Liver (tissue), 9 donors: ENCODE measurements around the gene ATCAY. TPM values are rescaled to one million over a fixed set of nuclear protein-coding genes. Genes with fewer than 3 reads are reported as not detected.

Source experiments
- DNase-seq: peaks from one replicate; pipeline ENCODE4 v3.0.0-alpha.2; 2017; ENCODE audit warnings: low spot score
- H3K27ac ChIP-seq, 2 donors: one replicate each; pipeline ENCODE4 v1.7.0; 2013; ENCODE audit warnings: inconsistent platforms in 2 of 2, low read length in 2 of 2, control low read depth in 1 of 2, low read depth in 1 of 2, mild to moderate bottlenecking in 1 of 2
- H3K27me3 ChIP-seq, 4 donors: one replicate each; pipeline versions ENCODE4 v1.6.1 to v1.7.0; 2013; ENCODE audit warnings: low read length in 3 of 4, inconsistent platforms in 1 of 4, mild to moderate bottlenecking in 1 of 4, moderate library complexity in 1 of 4; ENCODE audit not compliant: control insufficient read depth in 4 of 4, insufficient read depth in 4 of 4
- H3K36me3 ChIP-seq, 4 donors: one replicate each; pipeline versions ENCODE4 v1.6.1 to v1.7.0; 2013; ENCODE audit warnings: low read length in 3 of 4, mild to moderate bottlenecking in 3 of 4, low read depth in 1 of 4, moderate library complexity in 1 of 4; ENCODE audit not compliant: control insufficient read depth in 4 of 4, insufficient read depth in 3 of 4
- H3K4me1 ChIP-seq, 4 donors: one replicate each; pipeline versions ENCODE4 v1.6.1 to v1.7.0; 2013; ENCODE audit warnings: low read length in 3 of 4, mild to moderate bottlenecking in 3 of 4, moderate library complexity in 1 of 4; ENCODE audit not compliant: control insufficient read depth in 4 of 4, insufficient read depth in 4 of 4
- H3K4me3 ChIP-seq, 3 donors: one replicate each; pipeline versions ENCODE4 v1.6.1 to v1.7.0; 2013; ENCODE audit warnings: low read length in 3 of 3, control low read depth in 1 of 3, low read depth in 1 of 3, mild to moderate bottlenecking in 1 of 3
- H3K9ac ChIP-seq, 2 donors: one replicate each; pipeline ENCODE4 v1.7.0; 2013; ENCODE audit warnings: low read length in 2 of 2, mild to moderate bottlenecking in 2 of 2, moderate library complexity in 2 of 2, control low read depth in 1 of 2, low read depth in 1 of 2
- H3K9me3 ChIP-seq, 4 donors: one replicate each; pipeline versions ENCODE4 v1.6.1 to v1.7.0; 2013; ENCODE audit warnings: low read length in 3 of 4; ENCODE audit not compliant: control insufficient read depth in 4 of 4
- EGR1 ChIP-seq, 2 donors: IDR thresholded peaks; 2 replicates each; pipeline ENCODE4 v1.6.1; 2016 to 2018; ENCODE audit warnings: antibody characterized with exemption in 2 of 2, low read depth in 2 of 2
- FOXA1 ChIP-seq: IDR thresholded peaks from 2 replicates; pipeline ENCODE4 v1.6.1; 2016; ENCODE audit warnings: antibody characterized with exemption
- FOXA2 ChIP-seq: IDR thresholded peaks from 2 replicates; pipeline ENCODE4 v1.6.1; 2016; ENCODE audit warnings: antibody characterized with exemption
- GABPA ChIP-seq, 2 donors: IDR thresholded peaks in 1 of 2; conservative IDR thresholded peaks in 1 of 2; 2 replicates each; pipeline ENCODE4 v1.6.1; 2016; ENCODE audit warnings: antibody characterized with exemption in 2 of 2, mild to moderate bottlenecking in 1 of 2, moderate library complexity in 1 of 2
- HNF4A ChIP-seq, 2 donors: conservative IDR thresholded peaks; 2 replicates each; pipeline ENCODE4 v1.6.1; 2016; ENCODE audit warnings: antibody characterized with exemption in 2 of 2, mild to moderate bottlenecking in 2 of 2
- HNF4G ChIP-seq: IDR thresholded peaks from 2 replicates; pipeline ENCODE4 v1.6.1; 2016; ENCODE audit warnings: antibody characterized with exemption
- JUND ChIP-seq, 2 donors: IDR thresholded peaks; 2 replicates each; pipeline ENCODE4 v1.6.1; 2016; ENCODE audit warnings: antibody characterized with exemption in 2 of 2
- MAX ChIP-seq: IDR thresholded peaks from 2 replicates; pipeline ENCODE4 v1.6.1; 2016; ENCODE audit warnings: antibody characterized with exemption
- NR2F2 ChIP-seq: IDR thresholded peaks from 2 replicates; pipeline ENCODE4 v1.6.1; 2016; ENCODE audit warnings: antibody characterized with exemption
- RAD21 ChIP-seq, 2 donors: IDR thresholded peaks; 2 replicates each; pipeline ENCODE4 v1.6.1; 2016; ENCODE audit warnings: antibody characterized with exemption in 2 of 2, mild to moderate bottlenecking in 2 of 2
- REST ChIP-seq: IDR thresholded peaks from 2 replicates; pipeline ENCODE4 v1.6.1; 2016; ENCODE audit warnings: antibody characterized with exemption, mild to moderate bottlenecking
- RXRA ChIP-seq, 2 donors: IDR thresholded peaks; 2 replicates each; pipeline ENCODE4 v1.6.1; 2017 to 2018; ENCODE audit warnings: antibody characterized with exemption in 2 of 2, mild to moderate bottlenecking in 1 of 2
- SP1 ChIP-seq: IDR thresholded peaks from 2 replicates; pipeline ENCODE4 v1.6.1; 2018; ENCODE audit warnings: antibody characterized with exemption, mild to moderate bottlenecking
- TAF1 ChIP-seq: conservative IDR thresholded peaks from 2 replicates; pipeline ENCODE4 v1.6.1; 2016; ENCODE audit warnings: antibody characterized with exemption, mild to moderate bottlenecking
- YY1 ChIP-seq: IDR thresholded peaks from 2 replicates; pipeline ENCODE4 v1.6.1; 2016; ENCODE audit warnings: antibody characterized with exemption, mild to moderate bottlenecking
- WGBS: extraction: QIAGEN DNeasy Blood & Tissue Kit; methylation state at CpG from one replicate; pipeline ENCODE4 v1.1.7; 2013; 5-methylcytosine and 5-hydroxymethylcytosine counted together
- polyA plus RNA-seq, 2 donors: library from polyadenylated mRNA; stranded (reverse) in 1 of 2; unstranded in 1 of 2; fragments of 200-250 nt in 1 of 2; fragments of >200 nt in 1 of 2; fragmentation: Nextera tagmentation in 1 of 2; extraction: Ambion mirVana in 1 of 2; gene quantifications; one replicate each; pipeline versions ENCODE4 v1.2.1 to v1.2.3, GENCODE V29; 2013 to 2015
- total RNA-seq, 2 donors: library from RNA; depleted of rRNA; stranded (reverse); fragments of >200 nt; gene quantifications; one replicate each; pipeline ENCODE4 v1.2.3, GENCODE V29; 2014
- TF ChIP-seq, protein P1 (sequence below): IDR thresholded peaks from 2 replicates; pipeline ENCODE4 v1.6.1; 2016; ENCODE audit warnings: antibody characterized with exemption
- TF ChIP-seq, protein P2 (sequence below): fragments of 150-350 bp; IDR thresholded peaks from 2 replicates; pipeline ENCODE4 v1.5.1; 2017; ENCODE audit warnings: improper control_type of control experiment, low read depth, low read length; ENCODE audit not compliant: missing input control
- donor health status: healthy.
- donor health status: healthy.
- donor health status: healthy.
- donor health status: healthy.
- donor health status: healthy.

The ATCAY gene
- total and polyA plus RNA-seq, 4 donors: not detected

DNA sequence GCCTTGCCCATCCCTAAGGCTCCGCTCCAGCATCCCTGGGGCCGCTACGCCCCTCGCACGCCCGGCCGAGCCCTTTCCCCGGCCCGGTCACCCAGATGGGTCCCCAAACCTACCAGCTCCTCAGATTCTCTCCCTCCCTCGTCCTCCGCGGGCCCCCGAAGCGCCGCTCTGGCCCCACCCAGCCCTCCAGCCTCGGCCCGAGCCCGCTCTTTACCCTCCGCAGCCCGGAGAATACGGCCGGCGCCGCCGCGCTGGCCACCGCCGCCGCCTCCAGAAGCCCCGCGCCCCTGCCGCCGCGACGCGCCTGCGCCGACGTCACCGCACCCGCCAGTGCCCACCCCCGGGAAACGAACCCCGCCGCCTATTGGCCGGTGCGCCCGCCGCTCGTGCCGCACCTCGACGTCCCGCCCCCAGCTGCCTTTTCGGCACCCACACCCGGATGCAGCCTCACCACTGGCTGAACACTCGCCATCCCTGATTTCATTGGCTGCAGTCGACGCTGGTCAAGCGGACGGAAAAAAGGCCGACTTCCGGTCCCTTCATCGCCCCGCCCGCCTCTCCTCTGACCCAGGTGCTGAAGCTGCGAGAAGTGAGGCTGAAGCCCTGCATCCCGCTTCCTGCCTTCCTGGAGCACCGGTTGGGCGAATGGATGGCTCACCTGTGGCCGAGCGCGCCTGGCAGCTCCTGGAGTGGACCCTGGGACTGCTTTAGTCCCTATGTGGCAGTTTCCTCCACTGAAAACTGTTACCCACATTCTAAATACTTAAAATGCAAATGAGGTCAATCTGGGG, 90.5 kb downstream of the ATCAY start, which contains the start of gene DAPK3:
Gene DAPK3 (minus strand): TSS at position 292 of the 791 bp plus-strand sequence. CDS start 1,364 bp downstream, outside the sequence.
- peak within 1 kb of the TSS; percentile 30 to 68 for H3K9ac ChIP-seq
- no peaks in the 10 kb centered on the region for H3K9me3 ChIP-seq
- no peaks in the 10 kb centered on the region for H3K27me3 ChIP-seq
- H3K27ac ChIP-seq: peak within 1 kb of the TSS; percentile 84 to 90
- peak within 1 kb of the TSS; percentile 72 to 89 (median 77) for H3K4me3 ChIP-seq
- WGBS: under 1% methylated on average over 73 of the region's 73 CpGs
- peak; percentile 97 for DNase-seq
- peaks cover 4 to 25% (median 13%) of the 10 kb centered on the region in 4 donors for H3K4me1 ChIP-seq
- peaks cover 5 to 21% (median 12%) of the 10 kb centered on the region in 4 donors for H3K36me3 ChIP-seq
- peak; percentile 98 for TF ChIP-seq REST
- peak; percentile 84 to 95 for TF ChIP-seq GABPA (IDR thresholded peaks at IDR 0.05 in 1 of 2, conservative IDR thresholded peaks at IDR 0.05 in 1 of 2)
- TF ChIP-seq FOXA2: no peak
- TF ChIP-seq HNF4G: no peak
- peak; percentile 13 to 26 for TF ChIP-seq HNF4A (conservative IDR thresholded peaks at IDR 0.05)
- no peak for TF ChIP-seq FOXA1
- peak; percentile 84 for TF ChIP-seq SP1
- TF ChIP-seq, protein P1, sequence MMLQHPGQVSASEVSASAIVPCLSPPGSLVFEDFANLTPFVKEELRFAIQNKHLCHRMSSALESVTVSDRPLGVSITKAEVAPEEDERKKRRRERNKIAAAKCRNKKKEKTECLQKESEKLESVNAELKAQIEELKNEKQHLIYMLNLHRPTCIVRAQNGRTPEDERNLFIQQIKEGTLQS: no peak
- TF ChIP-seq, protein P2, sequence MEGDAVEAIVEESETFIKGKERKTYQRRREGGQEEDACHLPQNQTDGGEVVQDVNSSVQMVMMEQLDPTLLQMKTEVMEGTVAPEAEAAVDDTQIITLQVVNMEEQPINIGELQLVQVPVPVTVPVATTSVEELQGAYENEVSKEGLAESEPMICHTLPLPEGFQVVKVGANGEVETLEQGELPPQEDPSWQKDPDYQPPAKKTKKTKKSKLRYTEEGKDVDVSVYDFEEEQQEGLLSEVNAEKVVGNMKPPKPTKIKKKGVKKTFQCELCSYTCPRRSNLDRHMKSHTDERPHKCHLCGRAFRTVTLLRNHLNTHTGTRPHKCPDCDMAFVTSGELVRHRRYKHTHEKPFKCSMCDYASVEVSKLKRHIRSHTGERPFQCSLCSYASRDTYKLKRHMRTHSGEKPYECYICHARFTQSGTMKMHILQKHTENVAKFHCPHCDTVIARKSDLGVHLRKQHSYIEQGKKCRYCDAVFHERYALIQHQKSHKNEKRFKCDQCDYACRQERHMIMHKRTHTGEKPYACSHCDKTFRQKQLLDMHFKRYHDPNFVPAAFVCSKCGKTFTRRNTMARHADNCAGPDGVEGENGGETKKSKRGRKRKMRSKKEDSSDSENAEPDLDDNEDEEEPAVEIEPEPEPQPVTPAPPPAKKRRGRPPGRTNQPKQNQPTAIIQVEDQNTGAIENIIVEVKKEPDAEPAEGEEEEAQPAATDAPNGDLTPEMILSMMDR: peak; percentile 22
- TF ChIP-seq NR2F2: peak; percentile 43
- TF ChIP-seq EGR1 (IDR thresholded peaks at IDR 0.05; ENCODE audit: low read depth in 2 of 2): peak in 1 of 2 donors; percentile 50
- TF ChIP-seq MAX: no peak
- TF ChIP-seq YY1: peak; percentile 50
- TF ChIP-seq RXRA (IDR thresholded peaks at IDR 0.05): peak; percentile 31 to 55

- no peak overlapping the region for H3K4me3 ChIP-seq
- H3K4me1 ChIP-seq: peaks cover 0 to 7% (median 2%) of the 10 kb centered on the region in 4 donors
- DNase-seq: no peak
- no peaks in the 10 kb centered on the region for H3K9me3 ChIP-seq
- H3K36me3 ChIP-seq: peaks cover 38 to 49% (median 45%) of the 10 kb centered on the region in 4 donors
- no peak overlapping the region for H3K27ac ChIP-seq
- H3K27me3 ChIP-seq: no peaks in the 10 kb centered on the region
- H3K9ac ChIP-seq: no peak overlapping the region
- WGBS: 91% methylated on average over 8 of the region's 8 CpGs
- no peak for TF ChIP-seq FOXA2
- TF ChIP-seq NR2F2: no peak
- no peak for TF ChIP-seq MAX
- TF ChIP-seq, protein P2: no peak
- TF ChIP-seq SP1: no peak
- TF ChIP-seq GABPA (IDR thresholded peaks at IDR 0.05 in 1 of 2, conservative IDR thresholded peaks at IDR 0.05 in 1 of 2): no peak
- no peak for TF ChIP-seq HNF4G
- TF ChIP-seq, protein P1: no peak
- TF ChIP-seq REST: no peak
- no peak for TF ChIP-seq TAF1
- TF ChIP-seq RAD21 (IDR thresholded peaks at IDR 0.05): no peak
- TF ChIP-seq RXRA (IDR thresholded peaks at IDR 0.05): no peak
- no peak for TF ChIP-seq FOXA1
- TF ChIP-seq JUND (IDR thresholded peaks at IDR 0.05): no peak
These were observed 94.7 kb downstream of the ATCAY start for GRCh38 chr19:3975144-3975543.
